Fibroblast of villous mesenchyme (primary cell): Measurements from ENCODE around the gene ZNF653. TPM values are rescaled to one million over a fixed set of nuclear protein-coding genes. Genes with fewer than 3 reads are reported as not detected.
"Not testable (repeated sequence)": the region's sequence is repeated elsewhere in the genome, so short reads cannot be mapped to it uniquely, and the experiment has no call there.

Experiments
- DNase-seq: peaks from one replicate; pipeline ENCODE4 v3.0.0-alpha.2; 2010; ENCODE audit warnings: low read depth
- H3K4me3 ChIP-seq: 2 replicates; pipeline ENCODE4 v1.5.1; 2011; ENCODE audit warnings: low read depth, mild to moderate bottlenecking, low read length
- CTCF ChIP-seq: IDR thresholded peaks from 2 replicates; pipeline ENCODE4 v1.5.1; 2012; ENCODE audit warnings: low read depth, mild to moderate bottlenecking, low read length; ENCODE audit not compliant: insufficient read depth
- small RNA-seq: library from RNA; depleted of rRNA; stranded (forward); fragments of <200 nt; gene quantifications from one replicate; pipeline ENCODE3, GENCODE V24; 2012
- total RNA-seq: library from RNA; depleted of rRNA; stranded (reverse); fragments of >200 nt; gene quantifications from 2 replicates; pipeline ENCODE4 v1.2.3, GENCODE V29; 2012

ZNF653 gene
- total RNA-seq, 1 donor, result 4.7 TPM

GRCh38 chr19:11444059-11444458 lies 61.6 kb downstream of the ZNF653 start:
- H3K4me3 ChIP-seq, result no peak overlapping the region
- no peak for DNase-seq
- TF ChIP-seq CTCF, result no peak

GRCh38 chr19:11437955-11438354 lies 67.7 kb downstream of the ZNF653 start:
- no peak overlapping the region for H3K4me3 ChIP-seq
- DNase-seq, result no peak
- no peak for TF ChIP-seq CTCF

GRCh38 chr19:11435833-11436313 lies 69.8 kb downstream of the ZNF653 start:
- peak overlapping the region; percentile 98 for H3K4me3 ChIP-seq
- peak; percentile 32 for DNase-seq
- no peak for TF ChIP-seq CTCF

GRCh38 chr19:11435057-11435832 lies 70.4 kb downstream of the ZNF653 start, which contains the start of the genes ODAD3 and PRKCSH:
Gene ODAD3 (minus strand): TSS chr19:11435121. CDS start chr19:11435016, 105 bp downstream.
Gene PRKCSH (plus strand): TSS chr19:11435635. CDS start chr19:11436118, 483 bp downstream.
- peak; percentile 81 for TF ChIP-seq CTCF

GRCh38 chr19:11434703-11435056 lies 71.0 kb downstream of the ZNF653 start:
- TF ChIP-seq CTCF, result no peak

More at GRCh38 chr19:11435057-11435832, 70.4 kb downstream of the ZNF653 start, which contains the start of the genes ODAD3 and PRKCSH:
- DNase-seq, result peak; percentile 100
- H3K4me3 ChIP-seq, result peak within 1 kb of the TSS; percentile 98

GRCh38 chr19:11433526-11433925 lies 72.1 kb downstream of the ZNF653 start:
- not testable (repeated sequence) for DNase-seq, H3K4me3 ChIP-seq

More at GRCh38 chr19:11434703-11435056, 71.0 kb downstream of the ZNF653 start:
- peak overlapping the region; percentile 51 for H3K4me3 ChIP-seq
- DNase-seq, result no peak

Small RNA genes lying within 50 kb of the gene (small RNA-seq; reads per million reads assigned to genes)
- not detected for gene MIR7974
- gene RN7SL833P, result not detected

Other genes starting within 250 kb of the ZNF653 start
- gene DOCK6, start 243.3 kb downstream of the ZNF653 start, total RNA-seq, result 21.2 and 28.7 TPM in 2 replicates
- not detected in 2 replicates for gene TSPAN16, start 209.7 kb downstream of the ZNF653 start, total RNA-seq
- gene RAB3D, start 166.2 kb downstream of the ZNF653 start, total RNA-seq, result 8.7 and 9.1 TPM in 2 replicates
- 96.7 and 121 TPM in 2 replicates for gene TMEM205, start 159.6 kb downstream of the ZNF653 start, total RNA-seq
- gene CCDC159, start 159.3 kb downstream of the ZNF653 start, total RNA-seq, result 6.0 and 6.4 TPM in 2 replicates
- gene PLPPR2, start 150.4 kb downstream of the ZNF653 start, total RNA-seq, result 16.8 and 20.6 TPM in 2 replicates
- 0.86 and 1.3 TPM in 2 replicates for gene SWSAP1, start 131.2 kb downstream of the ZNF653 start, total RNA-seq
- gene EPOR, start 121.5 kb downstream of the ZNF653 start, total RNA-seq, result 5.6 and 6.8 TPM in 2 replicates
- gene RGL3, start 86.5 kb downstream of the ZNF653 start, total RNA-seq, result 0.32 and 1.3 TPM in 2 replicates
- under 0.01 and 0.43 TPM in 2 replicates for gene ODAD3, start 70.7 kb downstream of the ZNF653 start, total RNA-seq
- 85.5 and 93.1 TPM in 2 replicates for gene PRKCSH, start 70.2 kb downstream of the ZNF653 start, total RNA-seq
- not detected in 2 replicates for gene ELAVL3, start 24.8 kb downstream of the ZNF653 start, total RNA-seq
- 22.9 and 27.4 TPM in 2 replicates for gene ECSIT, start 23.3 kb upstream of the ZNF653 start, total RNA-seq
- 61.3 and 148 TPM in 2 replicates for gene CNN1, start 33.0 kb upstream of the ZNF653 start, total RNA-seq
- gene ELOF1, start 53.4 kb upstream of the ZNF653 start, total RNA-seq, result 31.1 and 36.7 TPM in 2 replicates
- gene ACP5, start 71.8 kb upstream of the ZNF653 start, total RNA-seq, result 0.43 and 2.3 TPM in 2 replicates
- gene ZNF627, start 91.6 kb upstream of the ZNF653 start, total RNA-seq, result 16.8 and 19.0 TPM in 2 replicates
- gene ZNF823, start 233.1 kb upstream of the ZNF653 start, total RNA-seq, result 5.2 and 5.6 TPM in 2 replicates